Measurements from ENCODE around the gene TMEM212. TPM values are rescaled to one million over a fixed set of nuclear protein-coding genes. Genes with fewer than 3 reads are reported as not detected.
A peak's percentile ranks its signal among the peaks of the same experiment; 100 is the strongest.

TMEM212 gene
- total RNA-seq (2014; rRNA removed; shearing (Covaris generic)), result not detected in 2 replicates

DNA sequence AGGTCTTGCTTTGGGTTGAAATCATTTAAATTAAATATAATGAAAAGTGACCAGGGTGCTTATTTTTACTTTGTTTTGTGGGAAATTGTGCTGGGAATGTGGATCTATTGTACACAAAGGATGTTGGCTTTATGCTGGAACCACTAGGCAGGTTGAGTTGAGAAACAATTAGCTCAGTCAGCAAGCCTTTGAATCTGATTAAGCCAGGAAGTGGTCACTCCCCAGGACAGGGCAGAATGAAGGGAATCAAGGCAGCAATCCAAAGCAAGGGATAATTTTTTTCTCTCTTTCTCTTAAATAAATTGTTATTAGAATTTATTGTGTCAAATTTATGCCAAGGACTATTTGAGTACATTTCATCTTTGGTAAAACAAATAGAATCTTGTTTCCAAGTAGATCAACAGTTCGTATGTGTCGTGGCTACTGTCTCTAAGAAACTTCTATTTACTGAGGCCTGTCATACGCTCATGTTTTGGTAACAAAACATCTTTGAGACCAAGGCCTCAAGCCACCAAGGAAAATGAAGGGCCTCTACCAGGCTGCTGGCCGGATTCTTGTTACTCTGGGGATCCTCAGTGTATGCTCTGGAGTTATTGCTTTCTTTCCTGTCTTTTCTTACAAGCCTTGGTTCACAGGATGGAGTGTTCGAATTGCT is at the start of gene TMEM212:
Gene TMEM212 (plus strand): TSS at position 486 of the 655 bp plus-strand sequence. CDS start 35 bp downstream, at position 521.
- peak; percentile 87 for DNase-seq (ENCODE audit: low read depth)

DNA sequence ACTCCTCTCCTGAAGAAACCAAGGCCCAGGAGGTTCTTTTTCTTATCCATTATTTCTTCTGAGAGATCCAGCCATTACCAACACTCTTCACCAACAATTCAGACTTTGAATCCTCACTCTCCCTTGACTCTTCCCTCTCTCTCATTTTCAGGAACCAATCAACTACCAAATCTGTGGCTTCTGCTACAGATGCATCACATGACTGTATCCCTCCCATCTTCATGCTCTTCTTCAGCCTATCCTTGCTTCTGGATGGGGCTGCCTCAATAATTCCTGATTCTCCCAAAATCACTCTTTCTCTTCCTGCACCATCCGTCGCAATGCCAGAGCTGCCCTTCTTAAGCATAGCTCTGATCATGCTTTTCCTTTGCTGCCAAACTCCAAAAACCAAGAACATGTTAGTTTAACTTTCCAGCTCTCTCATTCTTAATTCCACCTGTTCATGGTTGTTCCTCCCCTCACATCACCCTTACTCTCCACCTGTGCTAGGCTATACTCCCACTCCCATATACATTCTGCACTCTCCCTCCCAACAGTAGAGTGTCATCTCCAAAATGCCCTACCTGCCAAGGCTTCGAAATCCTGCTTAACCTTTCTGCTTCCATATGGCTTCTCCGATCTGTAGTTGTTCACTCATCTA is 46.4 kb upstream of the TMEM212 start:
- DNase-seq (ENCODE audit: low read depth), result no peak

GRCh38 chr3:171797265-171797679 is 45.9 kb upstream of the TMEM212 start:
- DNase-seq (ENCODE audit: low read depth), result no peak

GRCh38 chr3:171797873-171798272 is 45.3 kb upstream of the TMEM212 start:
- DNase-seq (ENCODE audit: low read depth), result no peak

- peak; percentile 49 for DNase-seq (ENCODE audit: low read depth)
Observed at GRCh38 chr3:171799501-171799900, 43.6 kb upstream of the TMEM212 start.

- DNase-seq (ENCODE audit: low read depth), result peak; percentile 96
Observed at GRCh38 chr3:171801738-171802589, 41.2 kb upstream of the TMEM212 start.

GRCh38 chr3:171802590-171802956 is 40.6 kb upstream of the TMEM212 start:
- DNase-seq (ENCODE audit: low read depth), result no peak

GRCh38 chr3:171803044-171803443 is 40.1 kb upstream of the TMEM212 start:
- DNase-seq (ENCODE audit: low read depth), result no peak

DNA sequence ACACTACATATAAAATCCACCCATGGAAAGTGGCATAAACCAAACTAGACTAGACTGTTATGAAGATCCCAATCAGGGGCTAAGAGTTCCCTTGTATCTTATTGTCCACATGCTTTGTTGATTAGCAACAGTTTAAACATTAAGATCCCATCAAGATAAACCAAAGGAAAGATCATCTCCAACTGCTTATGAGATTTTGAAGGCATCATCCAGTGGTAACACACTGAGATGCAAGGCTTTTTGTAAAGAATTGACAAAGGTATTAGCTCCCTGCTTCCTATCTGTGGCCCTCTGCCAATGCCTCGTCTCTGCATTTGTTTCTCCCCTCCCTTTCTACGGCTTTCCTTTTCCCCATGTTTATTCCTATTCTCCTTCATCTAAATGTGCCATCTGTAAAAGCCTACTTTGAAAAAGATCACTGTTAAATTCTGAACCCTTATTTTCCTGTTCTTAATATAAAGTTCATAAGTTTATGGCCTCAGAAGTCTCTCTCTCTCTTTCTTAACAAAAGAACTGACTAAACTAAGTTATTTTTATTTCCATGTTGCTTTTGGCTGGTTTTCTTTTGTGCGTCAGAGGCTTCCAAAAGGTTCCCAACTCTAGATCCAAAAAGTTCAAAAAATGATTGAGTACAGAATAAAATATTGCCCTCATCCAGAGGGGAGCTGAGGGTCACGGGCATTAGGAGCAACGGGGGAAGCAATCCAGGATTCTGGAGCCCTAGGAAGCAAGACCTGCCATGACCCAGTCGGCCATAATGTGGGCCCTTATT is 38.3 kb upstream of the TMEM212 start:
- peak; percentile 75 for DNase-seq (ENCODE audit: low read depth)

DNA sequence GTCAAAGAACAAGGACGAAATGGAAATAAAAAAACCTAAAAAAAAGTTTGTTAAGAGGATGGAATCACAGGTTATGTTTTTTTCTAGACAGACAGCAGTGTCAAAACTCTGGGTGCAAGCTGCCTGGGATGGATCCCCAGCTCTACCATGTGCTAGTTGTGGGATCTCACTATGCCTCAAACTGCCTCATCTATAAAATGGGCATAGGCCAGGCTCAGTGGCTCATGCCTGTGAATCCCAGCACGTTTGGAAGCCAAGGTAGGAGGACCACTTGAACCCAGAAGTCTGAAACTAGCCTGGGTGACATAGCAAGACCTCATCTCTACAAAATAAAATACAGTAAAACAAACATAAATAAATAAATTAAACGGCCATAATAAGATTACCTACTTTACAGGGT is 37.5 kb upstream of the TMEM212 start:
- DNase-seq (ENCODE audit: low read depth), result no peak

GRCh38 chr3:171806200-171807128 is 36.7 kb upstream of the TMEM212 start:
- DNase-seq (ENCODE audit: low read depth), result peak; percentile 89

DNA sequence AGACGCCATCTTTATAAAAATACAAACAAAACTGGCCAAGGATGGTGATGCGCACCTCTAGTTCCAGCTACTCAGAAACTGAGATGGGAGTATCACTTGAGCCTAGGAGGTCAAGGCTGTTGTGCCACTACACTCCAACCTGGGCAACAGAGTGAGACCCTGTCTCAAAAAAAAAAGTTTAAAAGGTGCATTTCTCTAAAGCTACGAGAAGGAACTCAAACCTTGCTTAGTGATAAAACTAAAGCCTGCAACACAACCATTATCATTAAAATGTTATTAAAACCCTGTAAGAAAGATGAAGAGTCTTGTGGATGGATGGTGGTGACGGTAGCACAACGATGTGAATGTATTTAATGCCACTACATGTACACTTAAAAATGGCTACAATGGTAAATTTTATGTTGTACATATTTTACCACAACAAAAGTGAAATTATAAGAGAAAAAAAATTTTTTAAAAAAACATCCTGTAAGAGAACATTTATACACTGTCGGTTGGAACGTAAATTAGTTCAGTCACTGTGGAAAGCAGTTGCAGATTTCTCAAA is 35.9 kb upstream of the TMEM212 start:
- no peak for DNase-seq (ENCODE audit: low read depth)

DNA sequence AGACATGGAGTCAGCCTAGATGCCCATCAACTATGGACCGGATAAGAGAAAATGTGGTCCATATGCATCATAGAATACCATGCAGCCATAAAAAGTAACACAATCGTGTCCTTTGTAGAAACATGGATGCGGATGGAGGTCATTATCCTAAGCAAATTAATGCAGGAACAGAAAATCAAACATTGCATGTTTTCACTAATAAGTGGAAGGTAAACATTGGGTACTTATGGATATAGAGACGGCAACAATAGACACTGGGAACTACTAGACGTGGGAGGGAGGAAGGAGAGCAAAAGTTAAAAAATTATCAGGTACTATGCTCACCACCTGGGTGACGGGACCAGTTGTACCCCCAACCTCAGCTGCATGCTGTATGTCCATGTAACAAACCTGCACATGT is 35.3 kb upstream of the TMEM212 start:
- DNase-seq (ENCODE audit: low read depth), result no peak

DNA sequence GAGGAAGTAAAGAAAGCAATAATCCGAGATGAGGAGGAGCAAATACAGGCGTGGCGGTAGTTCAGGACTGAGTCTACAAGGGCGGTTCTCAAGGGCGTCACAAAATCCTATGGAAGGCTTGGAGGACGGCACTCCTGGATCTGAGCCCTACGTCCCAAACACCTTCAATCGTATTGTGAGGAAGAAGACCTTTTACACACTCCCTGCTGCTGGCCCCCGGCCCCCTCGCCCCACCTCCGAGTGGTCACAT is 33.6 kb upstream of the TMEM212 start:
- no peak for DNase-seq (ENCODE audit: low read depth)

- peak; percentile 96 for DNase-seq (ENCODE audit: low read depth)
Observed at GRCh38 chr3:171809861-171810628, 33.1 kb upstream of the TMEM212 start, which contains the start of gene PLD1. TSS of gene PLD1 (minus strand) at chr3:171810483. CDS start at chr3:171738051, 72,432 bp downstream.

DNA sequence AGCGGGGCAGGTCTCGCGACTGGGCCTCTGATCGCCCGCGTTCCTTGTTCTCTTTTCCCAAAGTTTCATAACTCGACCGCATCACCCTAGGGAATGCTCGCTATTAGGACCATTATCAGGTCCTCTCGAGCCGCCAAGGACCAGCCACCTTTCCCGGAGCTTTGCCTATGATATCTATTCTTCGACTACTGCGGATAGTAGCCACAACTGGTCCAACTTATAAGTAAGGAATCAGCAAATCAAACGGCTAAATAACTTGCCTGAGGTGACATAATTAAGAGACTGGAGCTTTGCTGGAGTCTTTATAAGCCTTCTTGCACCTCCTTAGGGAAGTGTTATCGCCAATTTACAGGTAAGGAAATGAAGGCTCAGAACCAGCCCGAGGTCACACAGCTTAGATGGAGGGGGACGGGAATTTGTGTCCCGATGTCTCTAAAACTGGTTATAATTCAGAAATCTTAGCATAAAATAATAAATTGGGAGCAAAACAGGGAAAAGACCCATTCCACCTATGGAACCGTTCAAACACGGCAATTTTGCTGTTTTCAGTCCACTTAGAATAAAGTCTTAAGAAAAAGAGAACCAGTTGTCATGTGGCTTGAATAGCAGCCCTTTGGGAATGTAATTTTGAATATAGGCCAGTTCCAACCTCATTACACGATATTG is 32.4 kb upstream of the TMEM212 start:
- DNase-seq (ENCODE audit: low read depth), result no peak

- DNase-seq (ENCODE audit: low read depth), result peak; percentile 99
Observed at GRCh38 chr3:171811295-171811912, 31.7 kb upstream of the TMEM212 start.

DNA sequence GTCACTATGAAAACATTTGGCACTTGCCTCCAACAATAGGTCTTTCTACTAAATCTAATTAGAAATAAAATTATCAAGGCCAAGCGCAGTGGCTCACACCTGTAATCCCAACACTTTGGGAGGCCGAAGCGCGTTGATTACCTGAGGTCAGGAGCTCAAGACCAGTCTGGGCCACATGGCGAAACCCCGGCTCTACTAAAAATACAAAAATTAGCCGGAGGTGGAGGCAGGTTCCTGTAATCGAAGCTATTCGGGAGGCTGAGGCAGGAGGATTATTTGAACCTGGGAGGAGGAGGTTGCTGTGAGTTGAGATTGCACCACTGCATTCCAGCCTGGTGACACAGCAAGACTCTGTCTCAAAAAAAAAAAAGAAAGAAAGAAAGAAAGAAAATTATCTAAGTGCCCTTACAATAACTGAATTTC is 31.2 kb upstream of the TMEM212 start:
- peak; percentile 73 for DNase-seq (ENCODE audit: low read depth)

GRCh38 chr3:171812811-171813210 is 30.3 kb upstream of the TMEM212 start:
- DNase-seq (ENCODE audit: low read depth), result no peak
